MM.1S (cell line): ENCODE data around the gene CCDC69.

ENCODE experiments used
- DNase-seq: peaks from one replicate; pipeline ENCODE4 v3.0.0-alpha.2; 2015
- H2AFZ ChIP-seq: fragments of 300-600 bp; sonication (generic); 2 replicates; pipeline ENCODE4 v1.6.0; 2016; ENCODE audit warnings: antibody characterized with exemption, low read length
- H3F3A ChIP-seq: fragments of 300-600 bp; sonication (generic); 2 replicates; pipeline ENCODE4 v1.6.1; 2016; ENCODE audit warnings: mild to moderate bottlenecking, antibody characterized with exemption, low read length, moderate library complexity, mixed read lengths; ENCODE audit not compliant: insufficient read depth
- H3K27ac ChIP-seq: fragments of 300-600 bp; sonication (generic); 2 replicates; pipeline ENCODE4 v1.5.1; 2016; ENCODE audit warnings: mild to moderate bottlenecking, low read length
- H3K27me3 ChIP-seq: fragments of 300-600 bp; sonication (generic); replicated peaks from 2 replicates; pipeline ENCODE4 v1.6.0; 2016; ENCODE audit warnings: low read length; ENCODE audit not compliant: insufficient read depth
- H3K36me3 ChIP-seq: fragments of 300-600 bp; sonication (generic); replicated peaks from 2 replicates; pipeline ENCODE4 v1.6.1; 2016; ENCODE audit warnings: mild to moderate bottlenecking, low read length, mixed read lengths; ENCODE audit not compliant: insufficient read depth
- H3K4me1 ChIP-seq: fragments of 300-600 bp; sonication (generic); 2 replicates; pipeline ENCODE4 v1.6.1; 2016; ENCODE audit warnings: low read length, mixed read lengths
- H3K4me2 ChIP-seq: fragments of 300-600 bp; sonication (generic); 2 replicates; pipeline ENCODE4 v1.6.0; 2016; ENCODE audit warnings: low read depth, low read length
- H3K4me3 ChIP-seq: fragments of 300-600 bp; sonication (generic); 2 replicates; pipeline ENCODE4 v1.5.1; 2016; ENCODE audit warnings: low read length, mixed read lengths
- H3K79me2 ChIP-seq: fragments of 300-600 bp; sonication (generic); 2 replicates; pipeline ENCODE4 v1.6.1; 2016; ENCODE audit warnings: mixed run types, low read length, mixed read lengths
- H3K9ac ChIP-seq: fragments of 300-600 bp; sonication (generic); 2 replicates; pipeline ENCODE4 v1.6.1; 2016; ENCODE audit warnings: low read length, mixed read lengths
- H3K9me2 ChIP-seq: fragments of 300-600 bp; sonication (generic); replicated peaks from 2 replicates; pipeline ENCODE4 v1.6.1; 2016; ENCODE audit warnings: mild to moderate bottlenecking, low read length, mixed read lengths; ENCODE audit not compliant: insufficient read depth
- H3K9me3 ChIP-seq: fragments of 300-600 bp; sonication (generic); replicated peaks from 2 replicates; pipeline ENCODE4 v1.6.1; 2016; ENCODE audit warnings: mild to moderate bottlenecking, low read length, mixed read lengths; ENCODE audit not compliant: insufficient read depth
- H4K20me1 ChIP-seq: fragments of 300-600 bp; sonication (generic); 2 replicates; pipeline ENCODE4 v1.6.1; 2016; ENCODE audit warnings: mild to moderate bottlenecking, low read length, moderate library complexity, mixed read lengths; ENCODE audit not compliant: insufficient read depth
- EZH2 ChIP-seq: fragments of 300-600 bp; sonication (generic); optimal IDR thresholded peaks from 2 replicates; pipeline ENCODE3; 2017; ENCODE audit warnings: low read depth, mild to moderate bottlenecking, antibody characterized with exemption, low read length, mixed read lengths
- EZH2phosphoT487 ChIP-seq: fragments of 300-600 bp; sonication (generic); IDR thresholded peaks from 2 replicates; pipeline ENCODE4 v1.6.1; 2018; ENCODE audit warnings: antibody characterized with exemption, low read length
- TF ChIP-seq, protein P1 (sequence below): fragments of 300-600 bp; sonication (generic); IDR thresholded peaks from 2 replicates; pipeline ENCODE4 v1.5.1; 2016; ENCODE audit warnings: antibody characterized with exemption, low read length, mixed read lengths

Gene CCDC69

DNA sequence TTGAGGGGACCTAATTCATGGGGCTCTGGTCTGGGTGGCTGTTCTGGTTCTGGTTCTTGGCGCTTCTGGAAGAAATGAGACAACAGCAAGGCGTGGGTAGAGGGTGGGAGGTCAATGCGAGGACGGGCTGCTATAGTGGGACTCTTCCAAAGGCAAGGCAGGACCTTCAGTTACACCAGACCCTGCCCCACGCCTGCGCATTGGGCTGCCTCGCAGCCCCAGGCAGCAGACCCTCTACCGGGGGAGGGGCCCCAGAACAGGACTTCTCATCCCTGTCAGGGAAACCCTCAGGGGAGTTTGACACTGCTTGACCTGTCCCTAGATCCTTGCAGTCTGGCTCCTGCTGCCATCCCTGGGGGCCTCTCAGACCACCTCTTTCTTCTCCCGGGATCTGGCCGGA lies 18.5 kb downstream of the CCDC69 start:
- H3K9me2 ChIP-seq: no peaks in the 10 kb centered on the region
- peaks cover 36% of the 10 kb centered on the region for H3K79me2 ChIP-seq
- H4K20me1 ChIP-seq: no peaks in the 10 kb centered on the region
- no peaks in the 10 kb centered on the region for H3K9me3 ChIP-seq
- H3K27ac ChIP-seq: no peak overlapping the region
- H2AFZ ChIP-seq: no peak overlapping the region
- H3K36me3 ChIP-seq: peaks cover 6% of the 10 kb centered on the region
- no peak overlapping the region for H3K9ac ChIP-seq
- TF ChIP-seq EZH2: no peak
- no peak for TF ChIP-seq EZH2phosphoT487
- TF ChIP-seq, protein P1, sequence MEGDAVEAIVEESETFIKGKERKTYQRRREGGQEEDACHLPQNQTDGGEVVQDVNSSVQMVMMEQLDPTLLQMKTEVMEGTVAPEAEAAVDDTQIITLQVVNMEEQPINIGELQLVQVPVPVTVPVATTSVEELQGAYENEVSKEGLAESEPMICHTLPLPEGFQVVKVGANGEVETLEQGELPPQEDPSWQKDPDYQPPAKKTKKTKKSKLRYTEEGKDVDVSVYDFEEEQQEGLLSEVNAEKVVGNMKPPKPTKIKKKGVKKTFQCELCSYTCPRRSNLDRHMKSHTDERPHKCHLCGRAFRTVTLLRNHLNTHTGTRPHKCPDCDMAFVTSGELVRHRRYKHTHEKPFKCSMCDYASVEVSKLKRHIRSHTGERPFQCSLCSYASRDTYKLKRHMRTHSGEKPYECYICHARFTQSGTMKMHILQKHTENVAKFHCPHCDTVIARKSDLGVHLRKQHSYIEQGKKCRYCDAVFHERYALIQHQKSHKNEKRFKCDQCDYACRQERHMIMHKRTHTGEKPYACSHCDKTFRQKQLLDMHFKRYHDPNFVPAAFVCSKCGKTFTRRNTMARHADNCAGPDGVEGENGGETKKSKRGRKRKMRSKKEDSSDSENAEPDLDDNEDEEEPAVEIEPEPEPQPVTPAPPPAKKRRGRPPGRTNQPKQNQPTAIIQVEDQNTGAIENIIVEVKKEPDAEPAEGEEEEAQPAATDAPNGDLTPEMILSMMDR: no peak
- H3K4me3 ChIP-seq: no peak overlapping the region
- no peak for DNase-seq
- H3F3A ChIP-seq: no peaks in the 10 kb centered on the region
- no peaks in the 10 kb centered on the region; the same call in 1 of the 2 replicates for H3K4me1 ChIP-seq
- no peak overlapping the region for H3K4me2 ChIP-seq
- no peaks in the 10 kb centered on the region for H3K27me3 ChIP-seq

DNA sequence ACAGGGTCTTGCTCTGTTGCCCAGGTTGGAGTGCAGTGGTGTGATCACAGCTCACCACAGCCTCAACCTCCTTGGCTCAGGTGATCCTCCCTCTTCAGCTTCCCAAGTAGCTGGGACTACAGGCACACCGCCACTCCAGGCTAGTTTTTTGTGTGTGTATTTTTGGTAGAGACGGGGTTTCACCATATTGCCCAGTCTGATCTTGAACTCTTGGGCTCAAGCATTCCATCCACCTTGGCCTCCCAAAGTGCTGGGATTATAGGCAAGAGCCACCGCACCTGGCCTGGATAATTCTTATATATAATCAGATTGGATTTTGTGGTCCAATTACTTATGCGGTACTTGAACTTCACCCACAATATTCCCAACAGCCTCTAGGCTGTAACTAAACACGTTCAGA lies 19.8 kb downstream of the CCDC69 start:
- 0 out of 2 replicates have a peak, but pooled peaks cover 1% of the 10 kb centered on the region for H3K4me1 ChIP-seq
- no peak overlapping the region for H3K9ac ChIP-seq
- H3K27me3 ChIP-seq: no peaks in the 10 kb centered on the region
- no peak overlapping the region for H2AFZ ChIP-seq
- no peak for DNase-seq
- TF ChIP-seq EZH2: no peak
- TF ChIP-seq EZH2phosphoT487: no peak
- TF ChIP-seq, protein P1: no peak
- H4K20me1 ChIP-seq: no peaks in the 10 kb centered on the region
- no peaks in the 10 kb centered on the region for H3F3A ChIP-seq
- no peak overlapping the region for H3K4me2 ChIP-seq
- H3K79me2 ChIP-seq: peaks cover 23% of the 10 kb centered on the region
- no peaks in the 10 kb centered on the region for H3K9me3 ChIP-seq
- H3K9me2 ChIP-seq: no peaks in the 10 kb centered on the region
- no peak overlapping the region for H3K27ac ChIP-seq
- peaks cover 9% of the 10 kb centered on the region for H3K36me3 ChIP-seq
- H3K4me3 ChIP-seq: no peak overlapping the region

DNA sequence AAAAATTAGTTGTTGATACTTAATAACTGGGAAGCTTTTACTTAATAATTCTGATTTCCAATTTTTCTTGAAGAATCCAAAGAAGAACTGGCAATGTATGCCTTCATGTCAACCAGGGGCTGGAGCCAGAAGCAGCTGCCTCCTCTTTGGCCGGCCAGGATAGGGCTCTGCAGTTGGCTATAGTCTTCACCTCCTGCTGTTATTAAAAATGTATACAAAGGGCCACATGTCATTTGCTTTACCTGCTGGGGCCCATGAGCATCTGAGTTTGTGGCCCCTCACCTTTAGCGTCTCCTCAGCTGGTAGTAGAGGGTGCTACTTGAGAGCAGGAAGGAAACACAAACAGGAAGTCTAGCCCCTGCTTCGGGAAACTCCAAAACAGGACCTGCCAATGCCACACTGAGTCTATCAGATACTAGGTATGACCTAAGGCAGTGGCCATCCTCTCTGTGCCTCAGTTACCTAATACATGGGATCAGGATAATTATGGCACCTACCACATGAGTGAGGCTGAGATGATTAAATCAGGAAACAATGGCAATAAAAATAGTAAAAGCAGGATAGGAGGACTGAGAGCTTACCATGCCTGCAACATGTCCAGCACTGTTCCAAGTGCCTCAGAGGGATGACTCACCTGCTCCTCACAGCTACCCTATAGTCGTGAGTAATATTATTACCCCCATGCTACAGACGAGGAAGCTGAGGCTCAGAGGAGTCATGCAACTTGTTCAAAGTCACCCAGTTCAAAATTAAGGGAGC lies 21.3 kb downstream of the CCDC69 start:
- DNase-seq: no peak
- no peak overlapping the region for H2AFZ ChIP-seq

More for the DNA sequence above, 21.3 kb downstream of the CCDC69 start:
- Histone ChIP-seq H4K20me1 (no peaks in the 10 kb centered on the region), H3K79me2 (peaks cover 8% of the 10 kb centered on the region), H3K4me1 (peaks cover 9% of the 10 kb centered on the region), H3K9me3 (no peaks in the 10 kb centered on the region), H3K4me2 (no peak overlapping the region), H3K9me2 (no peaks in the 10 kb centered on the region), H3F3A (peaks cover 9% of the 10 kb centered on the region), H3K4me3 (no peak overlapping the region), H3K9ac (no peak overlapping the region), H3K27ac (no peak overlapping the region), H3K36me3 (peaks cover 16% of the 10 kb centered on the region), H3K27me3 (no peaks in the 10 kb centered on the region)
- no peak for TF ChIP-seq EZH2phosphoT487
- TF ChIP-seq, protein P1: no peak
